IMR-90 (cell line): ENCODE results near the gene RHBDL1. TPM values are rescaled to one million over a fixed set of nuclear protein-coding genes. Genes with fewer than 3 reads are reported as not detected.

Experiments used
- ATAC-seq: fragments of 200-7000 bp; cut with Tn5 transposase; 2 replicates; pipeline ENCODE4 v1.9.1; 2020; ENCODE audit warnings: low read depth, mild to moderate bottlenecking, moderate library complexity
- BruUV-seq: library from RNA; stranded (reverse); fragments of 400-500 nt; replicated peaks from 2 replicates; lab custom pipeline; 2021; lab: Mats Ljungman, UMichigan
- CTCF ChIA-PET: fragments of 300-600 bp; formaldehyde crosslinking; extraction: SDS; loops from one replicate; lab custom pipeline; 2021; ENCODE audit warnings: antibody characterized with exemption; lab: Yijun Ruan, JAX
- POLR2A ChIA-PET: fragments of 300-600 bp; sonication (Branson Sonifier 250); formaldehyde crosslinking; loops from one replicate; lab custom pipeline; 2022; ENCODE audit warnings: antibody characterized with exemption; ENCODE audit not compliant: unreplicated experiment; lab: Charles Lee
- DNase-seq: peaks from one replicate; pipeline ENCODE4 v3.0.0; 2013
- H2AFZ ChIP-seq: replicated peaks from 2 replicates; pipeline ENCODE3; 2013; ENCODE audit warnings: low read length, mild to moderate bottlenecking; ENCODE audit not compliant: poor library complexity
- H2AK5ac ChIP-seq: 2 replicates; pipeline ENCODE4 v1.6.1; 2013; ENCODE audit warnings: low read depth, low read length, inconsistent platforms
- H2AK9ac ChIP-seq: replicated peaks from 2 replicates; pipeline ENCODE3; 2013; ENCODE audit warnings: mild to moderate bottlenecking, low read depth, low read length, moderate library complexity; ENCODE audit not compliant: poor library complexity
- H2BK120ac ChIP-seq: 2 replicates; pipeline ENCODE4 v1.6.1; 2013; ENCODE audit warnings: low read depth, low read length, inconsistent platforms
- H2BK15ac ChIP-seq: 3 replicates; pipeline ENCODE4 v1.6.1; 2013; ENCODE audit warnings: low read depth, low read length, inconsistent platforms
- H2BK20ac ChIP-seq: 2 replicates; pipeline ENCODE4 v1.6.1; 2013; ENCODE audit warnings: low read depth, mild to moderate bottlenecking, inconsistent platforms, low read length, moderate library complexity
- H2BK5ac ChIP-seq: 2 replicates; pipeline ENCODE4 v1.6.1; 2013; ENCODE audit warnings: mild to moderate bottlenecking, low read depth, low read length, inconsistent platforms; ENCODE audit not compliant: poor library complexity, severe bottlenecking
- H3K14ac ChIP-seq: replicated peaks from 2 replicates; pipeline ENCODE4 v1.6.1; 2013; ENCODE audit warnings: low read depth, low read length, inconsistent platforms
- H3K18ac ChIP-seq: 2 replicates; pipeline ENCODE4 v1.6.1; 2013; ENCODE audit warnings: low read depth, low read length, control low read depth
- H3K23ac ChIP-seq: 2 replicates; pipeline ENCODE4 v1.6.1; 2013; ENCODE audit warnings: low read depth, low read length, inconsistent platforms
- H3K27ac ChIP-seq: 2 replicates; pipeline ENCODE4 v1.5.1; 2013; ENCODE audit warnings: mild to moderate bottlenecking, control low read depth, low read length; ENCODE audit not compliant: insufficient read depth
- H3K27me3 ChIP-seq: 2 replicates; pipeline ENCODE4 v1.6.1; 2013; ENCODE audit warnings: low read length; ENCODE audit not compliant: control insufficient read depth, insufficient read depth
- H3K36me3 ChIP-seq: 2 replicates; pipeline ENCODE4 v1.6.1; 2013; ENCODE audit warnings: low read length, mixed read lengths; ENCODE audit not compliant: control insufficient read depth, insufficient read depth
- H3K4ac ChIP-seq: 2 replicates; pipeline ENCODE4 v1.6.1; 2013; ENCODE audit warnings: low read depth, low read length, inconsistent platforms
- H3K4me1 ChIP-seq: 2 replicates; pipeline ENCODE4 v1.6.1; 2013; ENCODE audit warnings: low read length, mixed read lengths; ENCODE audit not compliant: control insufficient read depth, insufficient read depth
- H3K4me2 ChIP-seq: 2 replicates; pipeline ENCODE4 v1.6.1; 2013; ENCODE audit warnings: low read depth, mild to moderate bottlenecking, control low read depth, low read length, moderate library complexity
- H3K4me3 ChIP-seq: 2 replicates; pipeline ENCODE4 v1.5.1; 2013; ENCODE audit warnings: low read depth, mild to moderate bottlenecking, control low read depth, low read length, moderate library complexity; ENCODE audit not compliant: insufficient read depth
- H3K56ac ChIP-seq: 2 replicates; pipeline ENCODE4 v1.6.1; 2013; ENCODE audit warnings: low read length, inconsistent platforms; ENCODE audit not compliant: insufficient read depth; ENCODE audit errors: extremely low read depth
- H3K79me1 ChIP-seq, 2 experiments: 2 replicates each; pipeline ENCODE4 v1.6.1; 2013; ENCODE audit warnings: low read length in 2 of 2, inconsistent platforms in 1 of 2, low read depth in 1 of 2
- H3K9ac ChIP-seq: 2 replicates; pipeline ENCODE4 v1.6.1; 2013; ENCODE audit warnings: low read depth, low read length, control low read depth
- H3K9me1 ChIP-seq: 2 replicates; pipeline ENCODE4 v1.6.1; 2013; ENCODE audit warnings: low read length, inconsistent platforms; ENCODE audit not compliant: insufficient read depth
- H3K9me3 ChIP-seq: 2 replicates; pipeline ENCODE4 v1.6.1; 2013; ENCODE audit warnings: low read length; ENCODE audit not compliant: control insufficient read depth, insufficient read depth
- H4K20me1 ChIP-seq: 2 replicates; pipeline ENCODE4 v1.6.1; 2013; ENCODE audit warnings: low read length, inconsistent platforms; ENCODE audit not compliant: insufficient read depth
- H4K5ac ChIP-seq: 2 replicates; pipeline ENCODE4 v1.6.1; 2013; ENCODE audit warnings: mild to moderate bottlenecking, low read depth, low read length, control low read depth
- H4K8ac ChIP-seq, 2 experiments: 2 replicates each; pipeline ENCODE4 v1.6.1; 2013; ENCODE audit warnings: low read depth in 2 of 2, low read length in 2 of 2, control low read depth in 1 of 2, inconsistent platforms in 1 of 2
- H4K91ac ChIP-seq: 2 replicates; pipeline ENCODE4 v1.6.1; 2013; ENCODE audit warnings: low read depth, low read length, inconsistent platforms; ENCODE audit not compliant: insufficient read depth
- CEBPB ChIP-seq: IDR thresholded peaks from 2 replicates; pipeline ENCODE4 v1.6.1; 2012; ENCODE audit warnings: low read depth, low read length, improper control_type of control experiment
- CTCF ChIP-seq: conservative IDR thresholded peaks from 2 replicates; pipeline ENCODE4 v1.5.1; 2012; ENCODE audit warnings: mild to moderate bottlenecking, low read depth, low read length, improper control_type of control experiment
- ELK1 ChIP-seq: fragments of 150-350 bp; IDR thresholded peaks from 2 replicates; pipeline ENCODE4 v1.6.1; 2016; ENCODE audit warnings: low read depth, mild to moderate bottlenecking, low read length, moderate library complexity, borderline replicate concordance
- MAZ ChIP-seq: IDR thresholded peaks from 2 replicates; pipeline ENCODE4 v1.6.1; 2012; ENCODE audit warnings: low read depth, mild to moderate bottlenecking, low read length, improper control_type of control experiment, moderate library complexity, borderline replicate concordance
- MXI1 ChIP-seq: IDR thresholded peaks from 2 replicates; pipeline ENCODE4 v1.6.1; 2012; ENCODE audit warnings: low read depth, mild to moderate bottlenecking, low read length, moderate library complexity, borderline replicate concordance
- NFE2L2 ChIP-seq: fragments of 150-350 bp; IDR thresholded peaks from 2 replicates; pipeline ENCODE4 v1.6.1; 2016; ENCODE audit warnings: low read depth, mild to moderate bottlenecking, low read length
- RAD21 ChIP-seq: IDR thresholded peaks from 2 replicates; pipeline ENCODE4 v1.6.1; 2012; ENCODE audit warnings: low read length, improper control_type of control experiment
- RFX5 ChIP-seq: IDR thresholded peaks from 2 replicates; pipeline ENCODE4 v1.8.0; 2012; ENCODE audit warnings: low read depth, mild to moderate bottlenecking, low read length, moderate library complexity
- WGBS, 2 experiments: methylation state at CpG; one replicate each; pipeline versions ENCODE4 v1.1.5 to v1.1.7; 2013; ENCODE audit warnings: missing lambda C conversion rate in 2 of 2; ENCODE audit not compliant: insufficient read length in 1 of 2; ENCODE audit errors: extremely low coverage in 2 of 2; 5-methylcytosine and 5-hydroxymethylcytosine counted together
- dilution Hi-C: fragments of 300-500 bp; cut with HindIII; formaldehyde crosslinking; loops from one replicate; pipeline ENCODE4 v1.14.3; 2018; ENCODE audit warnings: low sequenced_read_pairs; ENCODE audit not compliant: unreplicated experiment
- in situ Hi-C: fragments of 300-500 bp; cut with MboI; formaldehyde crosslinking; loops from 3 replicates; pipeline ENCODE4 v1.14.3; 2019; ENCODE audit warnings: low sequenced_read_pairs, inconsistent platforms, mixed read lengths
- intact Hi-C: fragments of 100-400 bp; cut with micrococcal nuclease; formaldehyde crosslinking; loops from 2 replicates; pipeline ENCODE4 v1.10.0; 2022
- polyA plus RNA-seq, 3 experiments: library from polyadenylated mRNA; depleted of rRNA; stranded (reverse); fragments of >200 nt; gene quantifications; 2 replicates each; pipeline ENCODE4 v1.2.3, GENCODE V29; 2012; ENCODE audit warnings: low replicate concordance in 1 of 3
- total RNA-seq: library from RNA; depleted of rRNA; stranded (reverse); fragments of >200 nt; gene quantifications from 2 replicates; pipeline ENCODE4 v1.2.3, GENCODE V29; 2012

Gene RHBDL1
- total and polyA plus RNA-seq, 2 of the 4 experiments (the other 2 are of a cell fraction): 0.72 to 4.1 TPM

GRCh38 chr16:711084-711483 is 35.6 kb downstream of the RHBDL1 start:
- H4K20me1 ChIP-seq: peaks cover 14% of the 10 kb centered on the region
- H3K9ac ChIP-seq: no peak overlapping the region
- dilution Hi-C loops: no loop called here
- 63% methylated on average over 5 of the region's 12 CpGs; no CpG with 5 or more reads in 1 of the 2 experiments for WGBS, 2 experiments
- no peak overlapping the region for H2BK5ac ChIP-seq
- ChIA-PET CTCF (no interaction called here), POLR2A (no interaction called here)
- H4K8ac ChIP-seq: no peak overlapping the region
- in situ Hi-C loops: loop anchor here (5.0 to 25.0 kb wide), 2 partner anchors 76 to 351 kb away; partner anchors contain the start of genes CHTF18, RPUSD1 and SSTR5
- H3K4ac ChIP-seq: no peak overlapping the region
- no peak overlapping the region for H2AK9ac ChIP-seq
- no peak overlapping the region for H4K5ac ChIP-seq
- BruUV-seq: no TSS peak
- H2BK15ac ChIP-seq: no peak overlapping the region
- H3K36me3 ChIP-seq: no peaks in the 10 kb centered on the region
- no peak overlapping the region for H2BK120ac ChIP-seq
- no peak overlapping the region for H3K18ac ChIP-seq
- no peak overlapping the region for H3K4me3 ChIP-seq
- H3K27ac ChIP-seq: no peak overlapping the region
- peaks cover 21% of the 10 kb centered on the region for H3K27me3 ChIP-seq
- intact Hi-C loops: loop anchor here (5.0 kb wide), 1 partner anchor 271 kb away; the partner anchor contains the start of gene SOX8
- H3K79me1 ChIP-seq: peaks cover 0 to 4% of the 10 kb centered on the region in 2 experiments; a peak in 1 of 4 replicates
- no peaks in the 10 kb centered on the region for H3K9me3 ChIP-seq
- no peak overlapping the region for H3K4me2 ChIP-seq
- H2AFZ ChIP-seq: no peak overlapping the region
- DNase-seq (no peak), ATAC-seq (no peak)
- H2BK20ac ChIP-seq: no peak overlapping the region
- H3K23ac ChIP-seq: no peak overlapping the region
- H4K91ac ChIP-seq: no peak overlapping the region
- H3K56ac ChIP-seq: no peak overlapping the region
- H3K4me1 ChIP-seq: peaks cover 11% of the 10 kb centered on the region; the same call in 1 of the 2 replicates
- no peak overlapping the region; the same call in 1 of the 2 replicates for H2AK5ac ChIP-seq
- no peak for TF ChIP-seq RFX5
- TF ChIP-seq RAD21: no peak
- TF ChIP-seq MXI1: no peak
- no peak for TF ChIP-seq CEBPB
- TF ChIP-seq MAZ: no peak
- no peak for TF ChIP-seq ELK1
- no peak for TF ChIP-seq NFE2L2
- no peak for TF ChIP-seq CTCF
- no peaks in the 10 kb centered on the region for H3K9me1 ChIP-seq
- no peak overlapping the region for H3K14ac ChIP-seq
